Ammon's horn (tissue), 1 donor: ENCODE data around the gene BTBD9.
A peak's percentile ranks its signal among the peaks of the same experiment; 100 is the strongest.
"Not testable (repeated sequence)": the region's sequence is repeated elsewhere in the genome, so short reads cannot be mapped to it uniquely, and the experiment has no call there.

ENCODE experiments used
- DNase-seq: peaks from one replicate; pipeline ENCODE4 v3.0.0-alpha.2; 2016; ENCODE audit warnings: low spot score

BTBD9 gene

GRCh38 chr6:38649744-38650143, 10.0 kb upstream of the BTBD9 start:
- DNase-seq = no peak

- DNase-seq = no peak
Observed at GRCh38 chr6:38648629-38649028, 8.9 kb upstream of the BTBD9 start.

GRCh38 chr6:38646166-38646878, 6.6 kb upstream of the BTBD9 start:
- DNase-seq = peak; percentile 14

- DNase-seq = peak; percentile 17
Observed at GRCh38 chr6:38644951-38645350, 5.2 kb upstream of the BTBD9 start.

- peak; percentile 6 for DNase-seq
Observed at GRCh38 chr6:38640216-38640909, 634 bp upstream of the BTBD9 start.

- DNase-seq = peak; percentile 61
Observed at GRCh38 chr6:38638941-38639497, 710 bp downstream of the BTBD9 start.

- no peak for DNase-seq
Observed at GRCh38 chr6:38637756-38638155, 2.0 kb downstream of the BTBD9 start.

GRCh38 chr6:38636027-38636426, 3.7 kb downstream of the BTBD9 start:
- no peak for DNase-seq

- DNase-seq = no peak
Observed at GRCh38 chr6:38634518-38634917, 5.2 kb downstream of the BTBD9 start.

- no peak for DNase-seq
Observed at GRCh38 chr6:38632490-38632889, 7.2 kb downstream of the BTBD9 start.

- DNase-seq = no peak
Observed at GRCh38 chr6:38631186-38631783, 8.4 kb downstream of the BTBD9 start.

- DNase-seq = no peak
Observed at GRCh38 chr6:38625217-38625616, 14.5 kb downstream of the BTBD9 start.

GRCh38 chr6:38619342-38619741, 20.4 kb downstream of the BTBD9 start:
- not testable (repeated sequence) for DNase-seq

GRCh38 chr6:38618301-38618700, 21.4 kb downstream of the BTBD9 start:
- not testable (repeated sequence) for DNase-seq

GRCh38 chr6:38617856-38618255, 21.9 kb downstream of the BTBD9 start:
- no peak for DNase-seq

GRCh38 chr6:38612143-38612965, 27.4 kb downstream of the BTBD9 start:
- DNase-seq = no peak

- DNase-seq = no peak
Observed at GRCh38 chr6:38610050-38610625, 29.6 kb downstream of the BTBD9 start.

GRCh38 chr6:38604700-38605099, 35.0 kb downstream of the BTBD9 start:
- DNase-seq = no peak

- no peak for DNase-seq
Observed at GRCh38 chr6:38603966-38604365, 35.8 kb downstream of the BTBD9 start.

GRCh38 chr6:38603496-38603895, 36.2 kb downstream of the BTBD9 start:
- DNase-seq = no peak

- DNase-seq = no peak
Observed at GRCh38 chr6:38599966-38600550, 39.7 kb downstream of the BTBD9 start.
